Stimulated activated CD4-positive, alpha-beta T cell treated with anti-CD3 and anti-CD28 coated beads, Interleukin-1b, Interleukin-23, amount 100 ng/mL, for 48 hours (primary cell): ENCODE measurements around the gene ZBTB48.

Experiments used
- DNase-seq: peaks from one replicate; pipeline ENCODE4 v3.0.0-alpha.2; 2020

ZBTB48 gene

GRCh38 chr1:6574025-6574620 lies 5.7 kb upstream of the ZBTB48 start:
- DNase-seq, result no peak

GRCh38 chr1:6574818-6575217 lies 5.0 kb upstream of the ZBTB48 start:
- DNase-seq, result no peak

GRCh38 chr1:6577831-6578525 lies 1.8 kb upstream of the ZBTB48 start:
- DNase-seq, result no peak

- no peak for DNase-seq
Measured at GRCh38 chr1:6578624-6579373, 995 bp upstream of the ZBTB48 start.

- DNase-seq, result no peak
Measured at GRCh38 chr1:6580119-6580592, 362 bp downstream of the ZBTB48 start.

- no peak for DNase-seq
Measured at GRCh38 chr1:6580593-6581409, 1.0 kb downstream of the ZBTB48 start.

GRCh38 chr1:6581561-6582305 lies 1.9 kb downstream of the ZBTB48 start:
- DNase-seq, result no peak

GRCh38 chr1:6582370-6582769 lies 2.6 kb downstream of the ZBTB48 start:
- no peak for DNase-seq

- DNase-seq, result no peak
Measured at GRCh38 chr1:6584126-6585080, 4.6 kb downstream of the ZBTB48 start.

- DNase-seq, result no peak
Measured at GRCh38 chr1:6585081-6585722, 5.4 kb downstream of the ZBTB48 start.

- DNase-seq, result no peak
Measured at GRCh38 chr1:6585841-6586240, 6.0 kb downstream of the ZBTB48 start.

GRCh38 chr1:6586404-6586816 lies 6.6 kb downstream of the ZBTB48 start:
- DNase-seq, result no peak

- DNase-seq, result no peak
Measured at GRCh38 chr1:6587261-6588005, 7.6 kb downstream of the ZBTB48 start.

GRCh38 chr1:6588128-6588892 lies 8.5 kb downstream of the ZBTB48 start:
- DNase-seq, result no peak

- DNase-seq, result no peak
Measured at GRCh38 chr1:6588893-6589520, 9.2 kb downstream of the ZBTB48 start.

GRCh38 chr1:6590046-6590445 lies 10.3 kb downstream of the ZBTB48 start:
- no peak for DNase-seq

GRCh38 chr1:6591222-6591621 lies 11.4 kb downstream of the ZBTB48 start:
- no peak for DNase-seq

- no peak for DNase-seq
Measured at GRCh38 chr1:6591644-6592043, 11.8 kb downstream of the ZBTB48 start.

GRCh38 chr1:6592441-6592840 lies 12.6 kb downstream of the ZBTB48 start:
- no peak for DNase-seq
